ENCODE results near the gene GAA.

- TF ChIP-seq CTCF (IDR thresholded peaks at IDR 0.05) (no peak), REST (IDR thresholded peaks at IDR 0.05; ENCODE audit: insufficient read depth in 1 of 2, low read depth in 2 of 2, low read length in 1 of 2) (no peak), POLR2AphosphoS5 (IDR thresholded peaks at IDR 0.05; ENCODE audit: low read depth, low read length) (no peak)
Observed at GRCh38 chr17:80119839-80120238, 18.5 kb downstream of the GAA start.

All from Panc1 (cell line).